GM19035 (cell line): ENCODE data around the gene TLE4.
"Not testable (repeated sequence)": the region's sequence is repeated elsewhere in the genome, so short reads cannot be mapped to it uniquely, and the experiment has no call there.

Experiments
- ATAC-seq: cut with Tn5 transposase; IDR thresholded peaks from one replicate; pipeline ENCODE4 v1.9.1; 2021; ENCODE audit not compliant: unreplicated experiment

Gene TLE4

GRCh38 chr9:79709743-79710674 is 138.2 kb downstream of the TLE4 start:
- ATAC-seq: no peak

GRCh38 chr9:79711874-79712273 is 140.1 kb downstream of the TLE4 start:
- no peak for ATAC-seq

- ATAC-seq: no peak
These were observed 147.3 kb downstream of the TLE4 start for GRCh38 chr9:79719021-79719420.

GRCh38 chr9:79719989-79720388 is 148.2 kb downstream of the TLE4 start:
- ATAC-seq: no peak

GRCh38 chr9:79731171-79731890 is 159.6 kb downstream of the TLE4 start:
- ATAC-seq: peak; percentile 79

GRCh38 chr9:79735023-79735779 is 163.4 kb downstream of the TLE4 start:
- no peak for ATAC-seq

GRCh38 chr9:79736051-79736450 is 164.3 kb downstream of the TLE4 start:
- ATAC-seq: no peak

- no peak for ATAC-seq
These were observed 169.6 kb downstream of the TLE4 start for GRCh38 chr9:79741381-79741780.

- no peak for ATAC-seq
These were observed 170.5 kb downstream of the TLE4 start for GRCh38 chr9:79742110-79742721.

- no peak for ATAC-seq
These were observed 172.8 kb downstream of the TLE4 start for GRCh38 chr9:79744521-79744920.

- ATAC-seq: no peak
These were observed 174.1 kb downstream of the TLE4 start for GRCh38 chr9:79745752-79746336.

- not testable (repeated sequence) for ATAC-seq
These were observed 180.2 kb downstream of the TLE4 start for GRCh38 chr9:79751895-79752466.

- ATAC-seq: no peak
These were observed 184.6 kb downstream of the TLE4 start for GRCh38 chr9:79756414-79756813.

GRCh38 chr9:79757074-79757473 is 185.3 kb downstream of the TLE4 start:
- no peak for ATAC-seq

- no peak for ATAC-seq
These were observed 186.3 kb downstream of the TLE4 start for GRCh38 chr9:79757881-79758669.

GRCh38 chr9:79759460-79759859 is 187.7 kb downstream of the TLE4 start:
- no peak for ATAC-seq

- ATAC-seq: no peak
These were observed 190.3 kb downstream of the TLE4 start for GRCh38 chr9:79762070-79762469.

- ATAC-seq: no peak
These were observed 192.0 kb downstream of the TLE4 start for GRCh38 chr9:79763671-79764285.

GRCh38 chr9:79764374-79764773 is 192.6 kb downstream of the TLE4 start:
- no peak for ATAC-seq
